GM23338 (cell line): ENCODE results near the gene PRG3. TPM values are rescaled to one million over a fixed set of nuclear protein-coding genes. Genes with fewer than 3 reads are reported as not detected.

Experiments
- ATAC-seq: fragments of 200-7000 bp; cut with Tn5 transposase; 3 replicates; pipeline ENCODE4 v1.9.1; 2020
- DNase-seq: peaks from one replicate; pipeline ENCODE4 v3.0.0-alpha.2; 2015; ENCODE audit warnings: low spot score
- H2AFZ ChIP-seq: fragments of 200-600 bp; sonication (generic); 2 replicates; pipeline ENCODE4 v1.8.0; 2016; ENCODE audit warnings: antibody characterized with exemption, mild to moderate bottlenecking, moderate library complexity
- H3F3A ChIP-seq: fragments of 200-600 bp; sonication (generic); replicated peaks from 2 replicates; pipeline ENCODE4 v1.8.0; 2017; ENCODE audit warnings: antibody characterized with exemption, mixed run types, low read depth
- H3K27ac ChIP-seq: fragments of 200-600 bp; sonication (generic); 2 replicates; pipeline ENCODE4 v1.6.1; 2016; ENCODE audit warnings: low read depth
- H3K27me3 ChIP-seq: fragments of 200-600 bp; sonication (generic); 2 replicates; pipeline ENCODE4 v1.8.0; 2016; ENCODE audit warnings: mild to moderate bottlenecking, mixed run types, moderate library complexity; ENCODE audit not compliant: insufficient read depth
- H3K36me3 ChIP-seq: fragments of 200-600 bp; sonication (generic); 2 replicates; pipeline ENCODE4 v1.8.0; 2016; ENCODE audit warnings: mild to moderate bottlenecking; ENCODE audit not compliant: insufficient read depth
- H3K4me1 ChIP-seq: fragments of 200-600 bp; sonication (generic); 2 replicates; pipeline ENCODE4 v1.8.0; 2016; ENCODE audit warnings: mild to moderate bottlenecking, moderate library complexity; ENCODE audit not compliant: insufficient read depth
- H3K4me2 ChIP-seq: fragments of 200-600 bp; sonication (generic); 2 replicates; pipeline ENCODE4 v1.7.1; 2017; ENCODE audit warnings: mixed run types
- H3K4me3 ChIP-seq: fragments of 200-600 bp; sonication (generic); 2 replicates; pipeline ENCODE4 v1.6.1; 2016; ENCODE audit warnings: mixed run types
- H3K79me2 ChIP-seq: fragments of 200-600 bp; sonication (generic); replicated peaks from 2 replicates; pipeline ENCODE4 v1.8.0; 2017; ENCODE audit warnings: mild to moderate bottlenecking; ENCODE audit not compliant: insufficient read depth
- H3K9me2 ChIP-seq: fragments of 200-600 bp; sonication (generic); 2 replicates; pipeline ENCODE4 v1.8.0; 2017; ENCODE audit not compliant: insufficient read depth
- H4K20me1 ChIP-seq: fragments of 200-600 bp; sonication (generic); replicated peaks from 2 replicates; pipeline ENCODE4 v1.8.0; 2017; ENCODE audit warnings: mild to moderate bottlenecking; ENCODE audit not compliant: insufficient read depth
- H3K27ac Mint-ChIP-seq: 2 replicates; pipeline ENCODE4 v1.8.0; 2020; ENCODE audit warnings: inconsistent platforms, mild to moderate bottlenecking, moderate library complexity, mixed read lengths
- H3K27me3 Mint-ChIP-seq: 3 replicates; pipeline ENCODE4 v1.8.0; 2022; ENCODE audit warnings: low read depth, mild to moderate bottlenecking, moderate library complexity, mixed read lengths, inconsistent platforms; ENCODE audit not compliant: insufficient read depth, poor library complexity
- H3K36me3 Mint-ChIP-seq: 3 replicates; pipeline ENCODE4 v1.8.0; 2021; ENCODE audit warnings: low read depth, mild to moderate bottlenecking, inconsistent platforms, moderate library complexity, mixed read lengths
- H3K4me1 Mint-ChIP-seq: 3 replicates; pipeline ENCODE4 v1.8.0; 2020; ENCODE audit warnings: mild to moderate bottlenecking, inconsistent platforms, mixed read lengths
- H3K4me3 Mint-ChIP-seq: 3 replicates; pipeline ENCODE4 v1.8.0; 2021; ENCODE audit warnings: moderate library complexity, mild to moderate bottlenecking, inconsistent platforms, mixed read lengths
- H3K9me3 Mint-ChIP-seq: 3 replicates; pipeline ENCODE4 v1.8.0; 2020; ENCODE audit warnings: moderate library complexity, mild to moderate bottlenecking, inconsistent platforms, mixed read lengths
- CREB1 ChIP-seq: fragments of 250-450 bp; sonication (Bioruptor Pico); IDR thresholded peaks from 2 replicates; pipeline ENCODE4 v1.5.0; 2020; ENCODE audit warnings: low read depth, mild to moderate bottlenecking, moderate library complexity
- CTCF ChIP-seq, 2 experiments: fragments of 200-600 bp in 1 of 2; sonication (generic) in 1 of 2; conservative IDR thresholded peaks; 2 replicates each; pipeline versions ENCODE4 v1.5.1 to v1.6.1; 2016 to 2017; ENCODE audit warnings: antibody characterized with exemption in 2 of 2, low read depth in 2 of 2, mild to moderate bottlenecking in 2 of 2, moderate library complexity in 1 of 2
- EZH2 ChIP-seq: fragments of 200-600 bp; sonication (generic); IDR thresholded peaks from one replicate; pipeline ENCODE4 v1.8.0; 2017; ENCODE audit warnings: antibody characterized with exemption, mild to moderate bottlenecking, low read depth; ENCODE audit not compliant: unreplicated experiment
- EZH2phosphoT487 ChIP-seq: fragments of 200-600 bp; sonication (generic); IDR thresholded peaks from one replicate; pipeline ENCODE4 v1.8.1; 2018; ENCODE audit warnings: antibody characterized with exemption; ENCODE audit not compliant: unreplicated experiment
- JUNB ChIP-seq: IDR thresholded peaks from one replicate; pipeline ENCODE4 v1.6.1; 2016; ENCODE audit warnings: antibody characterized with exemption; ENCODE audit not compliant: unreplicated experiment
- NANOG ChIP-seq: IDR thresholded peaks from 2 replicates; pipeline ENCODE4 v1.6.1; 2016; ENCODE audit warnings: antibody characterized with exemption, borderline replicate concordance
- POLR2AphosphoS5 ChIP-seq: IDR thresholded peaks from 2 replicates; pipeline ENCODE4 v1.6.1; 2016; ENCODE audit warnings: antibody characterized with exemption, low read depth
- STAT1 ChIP-seq: IDR thresholded peaks from one replicate; pipeline ENCODE4 v1.6.1; 2016; ENCODE audit warnings: antibody characterized with exemption; ENCODE audit not compliant: unreplicated experiment
- ZNF114 ChIP-seq: fragments of 250-450 bp; sonication (Bioruptor Pico); IDR thresholded peaks from 2 replicates; pipeline ENCODE4 v1.5.0; 2020; ENCODE audit warnings: mild to moderate bottlenecking, moderate library complexity
- ZNF331 ChIP-seq: fragments of 250-450 bp; sonication (Bioruptor Pico); IDR thresholded peaks from 2 replicates; pipeline ENCODE4 v1.5.0; 2020; ENCODE audit warnings: low read depth, mild to moderate bottlenecking, moderate library complexity
- polyA plus RNA-seq: library from polyadenylated mRNA; unstranded; fragments of >200 nt; fragmentation: Nextera tagmentation; extraction: Ambion mirVana; gene quantifications from 2 replicates; pipeline ENCODE4 v1.2.1, GENCODE V29; 2016
- total RNA-seq: library from RNA; depleted of rRNA; stranded (reverse); fragments of >200 nt; shearing (Covaris generic); gene quantifications from 2 replicates; pipeline ENCODE4 v1.2.3, GENCODE V29; 2014
- TF ChIP-seq, protein P1 (sequence below): IDR thresholded peaks from 2 replicates; pipeline ENCODE4 v1.6.1; 2016; ENCODE audit warnings: antibody characterized with exemption
- TF ChIP-seq, protein P2 (sequence below): fragments of 250-450 bp; sonication (Bioruptor Pico); IDR thresholded peaks from 2 replicates; pipeline ENCODE4 v1.5.0; 2020; ENCODE audit warnings: mild to moderate bottlenecking, moderate library complexity
- TF ChIP-seq, protein P3 (sequence below): IDR thresholded peaks from one replicate; pipeline ENCODE4 v1.6.1; 2018; ENCODE audit warnings: antibody characterized with exemption; ENCODE audit not compliant: unreplicated experiment

Gene PRG3
- total and polyA plus RNA-seq, 2 experiments from 2014 or later, result not detected

GRCh38 chr11:57409321-57410100 lies 28.6 kb upstream of the PRG3 start:
- TF ChIP-seq NANOG (no peak), JUNB (no peak), ZNF331 (no peak), EZH2 (no peak), STAT1 (no peak), EZH2phosphoT487 (no peak), CREB1 (no peak), CTCF (conservative IDR thresholded peaks at IDR 0.05; ENCODE audit: low read depth in 2 of 2) (no peak), ZNF114 (CRISPR knock-in tag) (no peak), POLR2AphosphoS5 (no peak)
- TF ChIP-seq, protein P1, sequence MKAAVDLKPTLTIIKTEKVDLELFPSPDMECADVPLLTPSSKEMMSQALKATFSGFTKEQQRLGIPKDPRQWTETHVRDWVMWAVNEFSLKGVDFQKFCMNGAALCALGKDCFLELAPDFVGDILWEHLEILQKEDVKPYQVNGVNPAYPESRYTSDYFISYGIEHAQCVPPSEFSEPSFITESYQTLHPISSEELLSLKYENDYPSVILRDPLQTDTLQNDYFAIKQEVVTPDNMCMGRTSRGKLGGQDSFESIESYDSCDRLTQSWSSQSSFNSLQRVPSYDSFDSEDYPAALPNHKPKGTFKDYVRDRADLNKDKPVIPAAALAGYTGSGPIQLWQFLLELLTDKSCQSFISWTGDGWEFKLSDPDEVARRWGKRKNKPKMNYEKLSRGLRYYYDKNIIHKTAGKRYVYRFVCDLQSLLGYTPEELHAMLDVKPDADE, result no peak
- TF ChIP-seq, protein P2, sequence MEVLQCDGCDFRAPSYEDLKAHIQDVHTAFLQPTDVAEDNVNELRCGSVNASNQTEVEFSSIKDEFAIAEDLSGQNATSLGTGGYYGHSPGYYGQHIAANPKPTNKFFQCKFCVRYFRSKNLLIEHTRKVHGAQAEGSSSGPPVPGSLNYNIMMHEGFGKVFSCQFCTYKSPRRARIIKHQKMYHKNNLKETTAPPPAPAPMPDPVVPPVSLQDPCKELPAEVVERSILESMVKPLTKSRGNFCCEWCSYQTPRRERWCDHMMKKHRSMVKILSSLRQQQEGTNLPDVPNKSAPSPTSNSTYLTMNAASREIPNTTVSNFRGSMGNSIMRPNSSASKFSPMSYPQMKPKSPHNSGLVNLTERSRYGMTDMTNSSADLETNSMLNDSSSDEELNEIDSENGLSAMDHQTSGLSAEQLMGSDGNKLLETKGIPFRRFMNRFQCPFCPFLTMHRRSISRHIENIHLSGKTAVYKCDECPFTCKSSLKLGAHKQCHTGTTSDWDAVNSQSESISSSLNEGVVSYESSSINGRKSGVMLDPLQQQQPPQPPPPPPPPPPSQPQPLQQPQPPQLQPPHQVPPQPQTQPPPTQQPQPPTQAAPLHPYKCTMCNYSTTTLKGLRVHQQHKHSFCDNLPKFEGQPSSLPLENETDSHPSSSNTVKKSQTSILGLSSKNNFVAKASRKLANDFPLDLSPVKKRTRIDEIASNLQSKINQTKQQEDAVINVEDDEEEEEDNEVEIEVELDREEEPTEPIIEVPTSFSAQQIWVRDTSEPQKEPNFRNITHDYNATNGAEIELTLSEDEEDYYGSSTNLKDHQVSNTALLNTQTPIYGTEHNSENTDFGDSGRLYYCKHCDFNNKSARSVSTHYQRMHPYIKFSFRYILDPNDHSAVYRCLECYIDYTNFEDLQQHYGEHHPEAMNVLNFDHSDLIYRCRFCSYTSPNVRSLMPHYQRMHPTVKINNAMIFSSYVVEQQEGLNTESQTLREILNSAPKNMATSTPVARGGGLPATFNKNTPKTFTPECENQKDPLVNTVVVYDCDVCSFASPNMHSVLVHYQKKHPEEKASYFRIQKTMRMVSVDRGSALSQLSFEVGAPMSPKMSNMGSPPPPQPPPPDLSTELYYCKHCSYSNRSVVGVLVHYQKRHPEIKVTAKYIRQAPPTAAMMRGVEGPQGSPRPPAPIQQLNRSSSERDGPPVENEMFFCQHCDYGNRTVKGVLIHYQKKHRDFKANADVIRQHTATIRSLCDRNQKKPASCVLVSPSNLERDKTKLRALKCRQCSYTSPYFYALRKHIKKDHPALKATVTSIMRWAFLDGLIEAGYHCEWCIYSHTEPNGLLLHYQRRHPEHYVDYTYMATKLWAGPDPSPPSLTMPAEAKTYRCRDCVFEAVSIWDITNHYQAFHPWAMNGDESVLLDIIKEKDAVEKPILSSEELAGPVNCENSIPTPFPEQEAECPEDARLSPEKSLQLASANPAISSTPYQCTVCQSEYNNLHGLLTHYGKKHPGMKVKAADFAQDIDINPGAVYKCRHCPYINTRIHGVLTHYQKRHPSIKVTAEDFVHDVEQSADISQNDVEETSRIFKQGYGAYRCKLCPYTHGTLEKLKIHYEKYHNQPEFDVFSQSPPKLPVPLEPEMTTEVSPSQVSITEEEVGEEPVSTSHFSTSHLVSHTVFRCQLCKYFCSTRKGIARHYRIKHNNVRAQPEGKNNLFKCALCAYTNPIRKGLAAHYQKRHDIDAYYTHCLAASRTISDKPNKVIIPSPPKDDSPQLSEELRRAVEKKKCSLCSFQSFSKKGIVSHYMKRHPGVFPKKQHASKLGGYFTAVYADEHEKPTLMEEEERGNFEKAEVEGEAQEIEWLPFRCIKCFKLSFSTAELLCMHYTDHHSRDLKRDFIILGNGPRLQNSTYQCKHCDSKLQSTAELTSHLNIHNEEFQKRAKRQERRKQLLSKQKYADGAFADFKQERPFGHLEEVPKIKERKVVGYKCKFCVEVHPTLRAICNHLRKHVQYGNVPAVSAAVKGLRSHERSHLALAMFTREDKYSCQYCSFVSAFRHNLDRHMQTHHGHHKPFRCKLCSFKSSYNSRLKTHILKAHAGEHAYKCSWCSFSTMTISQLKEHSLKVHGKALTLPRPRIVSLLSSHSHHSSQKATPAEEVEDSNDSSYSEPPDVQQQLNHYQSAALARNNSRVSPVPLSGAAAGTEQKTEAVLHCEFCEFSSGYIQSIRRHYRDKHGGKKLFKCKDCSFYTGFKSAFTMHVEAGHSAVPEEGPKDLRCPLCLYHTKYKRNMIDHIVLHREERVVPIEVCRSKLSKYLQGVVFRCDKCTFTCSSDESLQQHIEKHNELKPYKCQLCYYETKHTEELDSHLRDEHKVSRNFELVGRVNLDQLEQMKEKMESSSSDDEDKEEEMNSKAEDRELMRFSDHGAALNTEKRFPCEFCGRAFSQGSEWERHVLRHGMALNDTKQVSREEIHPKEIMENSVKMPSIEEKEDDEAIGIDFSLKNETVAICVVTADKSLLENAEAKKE (CRISPR knock-in tag), result no peak
- TF ChIP-seq, protein P3, sequence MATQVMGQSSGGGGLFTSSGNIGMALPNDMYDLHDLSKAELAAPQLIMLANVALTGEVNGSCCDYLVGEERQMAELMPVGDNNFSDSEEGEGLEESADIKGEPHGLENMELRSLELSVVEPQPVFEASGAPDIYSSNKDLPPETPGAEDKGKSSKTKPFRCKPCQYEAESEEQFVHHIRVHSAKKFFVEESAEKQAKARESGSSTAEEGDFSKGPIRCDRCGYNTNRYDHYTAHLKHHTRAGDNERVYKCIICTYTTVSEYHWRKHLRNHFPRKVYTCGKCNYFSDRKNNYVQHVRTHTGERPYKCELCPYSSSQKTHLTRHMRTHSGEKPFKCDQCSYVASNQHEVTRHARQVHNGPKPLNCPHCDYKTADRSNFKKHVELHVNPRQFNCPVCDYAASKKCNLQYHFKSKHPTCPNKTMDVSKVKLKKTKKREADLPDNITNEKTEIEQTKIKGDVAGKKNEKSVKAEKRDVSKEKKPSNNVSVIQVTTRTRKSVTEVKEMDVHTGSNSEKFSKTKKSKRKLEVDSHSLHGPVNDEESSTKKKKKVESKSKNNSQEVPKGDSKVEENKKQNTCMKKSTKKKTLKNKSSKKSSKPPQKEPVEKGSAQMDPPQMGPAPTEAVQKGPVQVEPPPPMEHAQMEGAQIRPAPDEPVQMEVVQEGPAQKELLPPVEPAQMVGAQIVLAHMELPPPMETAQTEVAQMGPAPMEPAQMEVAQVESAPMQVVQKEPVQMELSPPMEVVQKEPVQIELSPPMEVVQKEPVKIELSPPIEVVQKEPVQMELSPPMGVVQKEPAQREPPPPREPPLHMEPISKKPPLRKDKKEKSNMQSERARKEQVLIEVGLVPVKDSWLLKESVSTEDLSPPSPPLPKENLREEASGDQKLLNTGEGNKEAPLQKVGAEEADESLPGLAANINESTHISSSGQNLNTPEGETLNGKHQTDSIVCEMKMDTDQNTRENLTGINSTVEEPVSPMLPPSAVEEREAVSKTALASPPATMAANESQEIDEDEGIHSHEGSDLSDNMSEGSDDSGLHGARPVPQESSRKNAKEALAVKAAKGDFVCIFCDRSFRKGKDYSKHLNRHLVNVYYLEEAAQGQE, result no peak
- no peak for ATAC-seq
- peaks cover 62% of the 10 kb centered on the region for H3K36me3 Mint-ChIP-seq

More at GRCh38 chr11:57409321-57410100, 28.6 kb upstream of the PRG3 start:
- H3K36me3 ChIP-seq, result peaks cover 25% of the 10 kb centered on the region
- peaks cover 4% of the 10 kb centered on the region for H4K20me1 ChIP-seq
- H3K27ac ChIP-seq, result no peak overlapping the region
- Mint-ChIP-seq H3K4me1 (no peaks in the 10 kb centered on the region), H3K27ac (no peak overlapping the region), H3K27me3 (peaks cover 6% of the 10 kb centered on the region), H3K4me3 (no peak overlapping the region), H3K9me3 (no peaks in the 10 kb centered on the region)
- H3F3A ChIP-seq, result no peaks in the 10 kb centered on the region
- no peaks in the 10 kb centered on the region for H3K79me2 ChIP-seq
- H3K9me2 ChIP-seq, result no peaks in the 10 kb centered on the region
- no peak overlapping the region for H3K4me3 ChIP-seq
- no peaks in the 10 kb centered on the region for H3K27me3 ChIP-seq
- H3K4me1 ChIP-seq, result no peaks in the 10 kb centered on the region
- H3K4me2 ChIP-seq, result no peak overlapping the region
- no peak overlapping the region for H2AFZ ChIP-seq
- no peak for DNase-seq
